ENCODE data around the gene VSIG1.

DNA sequence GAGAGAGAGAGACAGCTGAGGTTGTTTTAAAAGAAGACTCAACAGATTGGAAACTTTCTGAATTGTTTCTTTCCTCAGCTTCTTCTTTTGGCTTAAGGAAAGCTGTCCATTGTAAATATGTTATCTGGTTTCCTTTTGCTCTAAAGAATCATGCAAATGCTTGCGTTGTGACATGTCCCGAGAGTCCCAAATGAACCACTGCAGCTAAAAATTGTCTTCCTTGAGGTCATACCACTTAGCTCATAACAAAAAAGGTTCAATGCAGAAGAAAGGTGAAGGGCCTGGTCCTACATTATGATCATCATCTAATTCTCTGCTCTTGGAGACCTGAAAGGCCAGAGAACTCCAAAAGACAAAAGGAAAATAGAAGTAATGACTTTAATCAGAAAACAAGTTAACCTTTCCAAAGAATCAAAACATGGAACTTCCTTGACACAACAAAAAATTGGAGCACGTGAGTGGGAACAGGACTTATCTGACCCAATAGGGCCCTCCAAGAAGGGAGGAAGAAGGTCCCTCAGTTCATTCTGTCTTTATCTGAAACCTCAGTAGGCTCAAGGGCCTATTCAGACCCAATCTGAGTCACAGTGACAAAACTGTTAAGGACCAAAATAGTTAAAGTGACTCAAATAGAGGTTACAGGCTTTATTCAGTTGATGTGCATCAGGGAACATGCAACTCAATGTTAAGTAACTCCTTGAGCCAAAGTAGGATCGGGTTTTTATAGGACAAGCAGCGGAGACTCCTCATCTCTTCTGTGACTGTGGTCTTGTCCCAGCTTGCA is 14.7 kb upstream of the VSIG1 start:
- TF ChIP-seq RAD21 (IDR thresholded peaks at IDR 0.05; ENCODE audit: low read length), result no peak
- TF ChIP-seq POLR2AphosphoS5 (IDR thresholded peaks at IDR 0.05; ENCODE audit: low read depth, low read length), result no peak

Data from SK-N-SH (cell line).